Activated B cell treated with CpG ODN at 0.5 μM for 24 hours (primary cell): ENCODE results near the gene RIN3. TPM values are rescaled to one million over a fixed set of nuclear protein-coding genes. Genes with fewer than 3 reads are reported as not detected.

Experiments
- ATAC-seq: fragments of 200-7000 bp; cut with Tn5 transposase; one replicate; pipeline ENCODE4 v1.10.0; 2021; ENCODE audit warnings: low read depth, mild to moderate bottlenecking, moderate library complexity
- CTCF ChIA-PET: fragments of 350-600 bp; sonication (Branson Sonifier 250); formaldehyde crosslinking; loops from one replicate; lab custom pipeline; 2021; ENCODE audit warnings: antibody characterized with exemption; lab: Charles Lee
- POLR2A ChIA-PET: fragments of 350-600 bp; sonication (Branson Sonifier 250); formaldehyde crosslinking; loops from one replicate; lab custom pipeline; 2021; ENCODE audit warnings: antibody characterized with exemption; lab: Charles Lee
- DNase-seq: peaks from one replicate; pipeline ENCODE4 v3.0.0; 2022
- H3K27ac Mint-ChIP-seq: one replicate; pipeline ENCODE4 v1.8.0; 2020; ENCODE audit warnings: mixed read lengths
- H3K27me3 Mint-ChIP-seq: one replicate; pipeline ENCODE4 v1.8.0; 2021; ENCODE audit warnings: mixed read lengths
- H3K36me3 Mint-ChIP-seq: one replicate; pipeline ENCODE4 v1.8.0; 2021; ENCODE audit warnings: low read depth, mixed read lengths
- H3K4me1 Mint-ChIP-seq: one replicate; pipeline ENCODE4 v1.8.0; 2021; ENCODE audit warnings: mixed read lengths
- H3K4me3 Mint-ChIP-seq: one replicate; pipeline ENCODE4 v1.8.0; 2020; ENCODE audit warnings: mild to moderate bottlenecking, mixed read lengths
- H3K9me3 Mint-ChIP-seq: one replicate; pipeline ENCODE4 v1.8.0; 2020; ENCODE audit warnings: mixed read lengths
- CTCF ChIP-seq: fragments of 200-600 bp; IDR thresholded peaks from one replicate; pipeline ENCODE4 v1.8.0; 2022; ENCODE audit warnings: antibody characterized with exemption, mild to moderate bottlenecking
- intact Hi-C: fragments of 100-400 bp; cut with micrococcal nuclease; formaldehyde crosslinking; loops from one replicate; pipeline ENCODE4 v1.15.1; 2024
- total RNA-seq: library from RNA; stranded (reverse); gene quantifications from 2 replicates; pipeline ENCODE4 v1.2.3, GENCODE V29; 2022

The RIN3 gene
- total RNA-seq, 1 donor from 2014 or later = 62.6 TPM

DNA sequence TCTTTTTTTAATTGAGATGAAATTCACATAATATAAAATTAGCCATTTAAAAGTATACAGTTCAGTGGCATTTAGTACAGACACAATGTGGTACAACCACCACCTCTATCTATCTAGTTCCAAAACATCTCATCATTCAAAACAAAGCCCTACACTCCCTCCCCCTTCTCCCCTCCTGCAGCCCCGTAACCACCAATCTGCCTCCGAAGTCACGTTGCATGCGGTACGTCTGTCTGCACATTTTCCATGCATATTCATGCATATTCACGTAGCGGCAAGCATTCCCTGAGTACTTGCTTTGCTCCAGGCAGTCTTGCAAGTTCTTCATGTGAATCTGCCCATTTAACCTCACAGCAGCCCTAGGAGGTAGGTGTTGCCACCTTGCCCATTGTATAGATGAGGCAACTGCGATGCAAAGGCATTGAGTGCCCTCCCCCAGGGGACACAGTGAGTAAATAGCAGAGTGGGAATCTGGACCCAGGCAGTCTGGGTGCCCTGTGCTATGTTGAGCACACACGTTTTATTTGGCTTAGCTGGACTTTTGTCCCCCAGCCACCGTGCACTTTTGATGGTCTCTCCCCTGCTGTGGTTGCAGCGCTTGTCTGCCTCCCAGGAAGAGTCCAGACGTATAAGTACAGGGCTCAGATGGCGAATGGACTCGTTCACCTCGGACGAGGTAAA, 43.4 kb downstream of the RIN3 start:
- POLR2A ChIA-PET = interaction anchor here (0.6 kb wide), 1 partner anchor 40 kb away, joined by 5 read pairs; no protein-coding TSS in a partner anchor

GRCh38 chr14:92557544-92557912, 43.9 kb downstream of the RIN3 start:
- no peak overlapping the region for H3K27ac Mint-ChIP-seq
- no peak overlapping the region for H3K4me3 Mint-ChIP-seq
- POLR2A ChIA-PET = no interaction called here
- H3K4me1 Mint-ChIP-seq = peaks cover 32% of the 10 kb centered on the region
- ATAC-seq (no peak), DNase-seq (no peak)
- intact Hi-C loops = no loop called here
- H3K27me3 Mint-ChIP-seq = peaks cover 2% of the 10 kb centered on the region
- no peaks in the 10 kb centered on the region for H3K9me3 Mint-ChIP-seq
- peaks cover 32% of the 10 kb centered on the region for H3K36me3 Mint-ChIP-seq
- TF ChIP-seq CTCF = no peak
- CTCF ChIA-PET = interaction anchor here (1.0 kb wide), 1 partner anchor 56 kb away, joined by 3 read pairs; no protein-coding TSS in a partner anchor

More for the DNA sequence above, 43.4 kb downstream of the RIN3 start:
- peaks cover 36% of the 10 kb centered on the region for H3K4me1 Mint-ChIP-seq
- CTCF ChIA-PET = interaction anchor here (1.0 kb wide), 1 partner anchor 57 kb away, joined by 3 read pairs; no protein-coding TSS in a partner anchor
- H3K27ac Mint-ChIP-seq = no peak overlapping the region
- no peak overlapping the region for H3K4me3 Mint-ChIP-seq
- peaks cover 32% of the 10 kb centered on the region for H3K36me3 Mint-ChIP-seq
- intact Hi-C loops = no loop called here
- no peak for TF ChIP-seq CTCF
- peaks cover 4% of the 10 kb centered on the region for H3K27me3 Mint-ChIP-seq
- ATAC-seq (no peak), DNase-seq (no peak)
- no peaks in the 10 kb centered on the region for H3K9me3 Mint-ChIP-seq

- POLR2A ChIA-PET = no interaction called here
- H3K36me3 Mint-ChIP-seq = peaks cover 32% of the 10 kb centered on the region
Measured at GRCh38 chr14:92558319-92558718, 44.7 kb downstream of the RIN3 start.

DNA sequence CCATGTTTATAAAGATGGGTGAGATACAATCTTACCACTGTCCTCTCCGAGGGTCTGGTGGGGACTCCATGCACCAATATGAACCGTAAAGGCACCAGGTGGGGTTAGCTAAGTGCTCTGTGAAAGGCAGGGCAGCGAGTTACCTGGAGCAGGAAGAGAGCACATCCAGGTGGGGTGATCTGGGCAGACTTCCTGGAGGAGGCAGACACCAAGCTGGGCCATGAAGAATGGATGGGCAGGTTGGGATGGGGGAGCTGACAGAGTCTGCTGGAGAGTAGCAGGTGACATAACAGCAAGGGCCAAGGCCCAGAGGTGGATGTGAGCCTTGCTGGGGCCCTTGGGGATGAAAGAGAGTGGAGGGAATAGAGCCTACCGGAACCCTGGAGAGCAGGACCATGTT, 45.9 kb downstream of the RIN3 start:
- H3K27ac Mint-ChIP-seq = no peak overlapping the region
- intact Hi-C loops = no loop called here
- CTCF ChIA-PET = no interaction called here
- peaks cover 32% of the 10 kb centered on the region for H3K36me3 Mint-ChIP-seq
- POLR2A ChIA-PET = no interaction called here
- peaks cover 37% of the 10 kb centered on the region for H3K4me1 Mint-ChIP-seq
- H3K27me3 Mint-ChIP-seq = no peaks in the 10 kb centered on the region
- DNase-seq (no peak), ATAC-seq (no peak)
- no peak overlapping the region for H3K4me3 Mint-ChIP-seq
- no peak for TF ChIP-seq CTCF
- H3K9me3 Mint-ChIP-seq = no peaks in the 10 kb centered on the region

More at GRCh38 chr14:92558319-92558718, 44.7 kb downstream of the RIN3 start:
- ATAC-seq (no peak), DNase-seq (no peak)
- Mint-ChIP-seq H3K4me1 (peaks cover 28% of the 10 kb centered on the region), H3K9me3 (no peaks in the 10 kb centered on the region), H3K27ac (no peak overlapping the region), H3K4me3 (no peak overlapping the region), H3K27me3 (no peaks in the 10 kb centered on the region)
- TF ChIP-seq CTCF = no peak
- intact Hi-C loops = no loop called here
- CTCF ChIA-PET = interaction anchor here (1.0 kb wide), 1 partner anchor 55 kb away, joined by 3 read pairs; no protein-coding TSS in a partner anchor

GRCh38 chr14:92560106-92560865, 46.7 kb downstream of the RIN3 start:
- no peaks in the 10 kb centered on the region for H3K9me3 Mint-ChIP-seq
- no peaks in the 10 kb centered on the region for H3K27me3 Mint-ChIP-seq
- ChIA-PET POLR2A (no interaction called here), CTCF (no interaction called here)
- H3K27ac Mint-ChIP-seq = no peak overlapping the region
- H3K4me3 Mint-ChIP-seq = no peak overlapping the region
- intact Hi-C loops = no loop called here
- no peak for ATAC-seq
- no peak for TF ChIP-seq CTCF
- DNase-seq = no peak
- H3K4me1 Mint-ChIP-seq = peaks cover 35% of the 10 kb centered on the region
- peaks cover 32% of the 10 kb centered on the region for H3K36me3 Mint-ChIP-seq
